HG03139 (cell line): ENCODE measurements around the gene NECAB3.
A peak's percentile ranks its signal among the peaks of the same experiment; 100 is the strongest.

ENCODE experiments used
- ATAC-seq: cut with Tn5 transposase; IDR thresholded peaks from one replicate; pipeline ENCODE4 v1.9.1; 2021; ENCODE audit not compliant: unreplicated experiment

NECAB3 gene

GRCh38 chr20:33697129-33697528 is 22.9 kb upstream of the NECAB3 start:
- ATAC-seq = no peak

- ATAC-seq = no peak
Measured at GRCh38 chr20:33696448-33696847, 22.2 kb upstream of the NECAB3 start.

DNA sequence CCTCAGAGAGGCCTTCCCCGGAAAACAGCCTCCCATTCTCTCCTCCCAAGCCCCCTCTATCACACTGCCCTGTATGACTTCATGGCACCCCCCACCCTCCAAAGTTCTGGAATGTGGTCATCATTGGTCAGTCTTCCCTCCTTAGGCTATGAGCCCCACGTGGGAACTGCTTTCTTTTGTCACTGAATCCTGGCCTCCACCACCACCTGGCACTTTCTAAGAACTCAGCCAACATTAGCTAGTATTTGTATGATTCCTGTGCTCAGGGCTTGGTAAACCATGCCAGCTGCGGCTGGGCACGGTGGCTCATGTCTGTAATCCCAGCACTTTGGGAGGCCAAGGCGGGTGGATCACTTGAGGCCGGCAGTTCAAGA is 20.4 kb upstream of the NECAB3 start:
- ATAC-seq = no peak

GRCh38 chr20:33693741-33694638 is 19.8 kb upstream of the NECAB3 start:
- no peak for ATAC-seq

DNA sequence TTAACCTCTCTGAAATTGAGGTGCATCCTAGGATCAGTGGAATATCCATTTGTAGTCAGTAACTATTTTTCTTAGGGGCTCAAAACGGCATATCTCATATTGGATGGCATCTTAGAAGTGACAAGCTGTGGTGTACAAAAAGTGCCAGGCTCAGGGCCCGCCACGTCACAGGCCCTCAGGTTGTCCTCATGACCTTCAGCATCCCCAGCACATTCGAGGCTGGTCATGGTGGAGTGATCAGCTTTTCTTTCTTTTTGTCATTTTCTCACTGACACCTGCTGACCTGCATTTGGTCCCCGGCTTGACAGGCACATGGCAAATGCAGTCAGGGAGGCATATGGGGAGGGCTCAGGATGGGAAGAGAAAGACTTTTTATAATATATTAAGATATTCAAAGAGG is 19.1 kb upstream of the NECAB3 start:
- no peak for ATAC-seq

- no peak for ATAC-seq
Measured at GRCh38 chr20:33689973-33690372, 15.7 kb upstream of the NECAB3 start.

DNA sequence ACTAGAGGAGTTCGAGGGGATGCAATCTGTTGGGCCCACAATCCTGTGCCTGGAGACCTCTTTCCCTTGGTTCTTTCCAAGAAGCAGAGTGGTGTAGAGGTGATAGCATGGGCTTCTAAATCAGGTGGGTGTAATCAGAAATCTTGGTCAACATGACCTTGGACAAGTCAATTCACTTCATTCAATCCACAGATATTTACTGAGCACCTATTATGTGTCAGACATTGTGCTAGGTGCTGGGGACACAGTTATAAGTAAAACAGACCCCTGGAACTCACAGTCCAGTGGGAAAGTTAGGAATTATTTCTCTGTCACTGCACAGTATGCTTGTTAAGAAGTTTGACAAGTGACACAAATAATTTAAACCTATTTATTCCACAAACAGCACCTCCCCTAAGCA is 15.3 kb upstream of the NECAB3 start:
- no peak for ATAC-seq

GRCh38 chr20:33688938-33689424 is 14.8 kb upstream of the NECAB3 start:
- ATAC-seq = no peak

GRCh38 chr20:33687993-33688937 is 14.0 kb upstream of the NECAB3 start:
- ATAC-seq = no peak

GRCh38 chr20:33687370-33687915 is 13.2 kb upstream of the NECAB3 start:
- ATAC-seq = no peak

DNA sequence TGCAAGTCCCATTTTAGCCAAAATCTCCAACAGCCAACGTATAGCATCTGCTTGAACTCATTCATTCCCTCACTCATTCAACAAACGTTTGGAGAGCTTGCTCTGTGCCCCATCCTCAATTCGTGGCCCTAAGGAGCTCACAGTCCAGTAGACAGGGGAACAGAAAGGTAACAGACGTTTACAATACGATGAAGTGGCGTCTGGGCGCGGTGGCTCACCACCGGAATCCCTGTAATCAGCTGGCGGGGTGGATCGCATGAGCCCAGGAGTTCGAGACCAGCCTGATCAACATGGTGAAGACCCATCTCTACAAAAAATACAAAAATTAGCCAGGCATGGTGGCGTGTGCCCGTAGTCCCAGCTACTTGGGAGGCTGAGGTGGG is 12.7 kb upstream of the NECAB3 start:
- no peak for ATAC-seq

- peak; percentile 80 for ATAC-seq
Measured at GRCh38 chr20:33686100-33686983, 12.1 kb upstream of the NECAB3 start, which contains the start of gene E2F1. TSS of gene E2F1 (minus strand) at chr20:33686385. CDS start at chr20:33686264, 121 bp downstream.

DNA sequence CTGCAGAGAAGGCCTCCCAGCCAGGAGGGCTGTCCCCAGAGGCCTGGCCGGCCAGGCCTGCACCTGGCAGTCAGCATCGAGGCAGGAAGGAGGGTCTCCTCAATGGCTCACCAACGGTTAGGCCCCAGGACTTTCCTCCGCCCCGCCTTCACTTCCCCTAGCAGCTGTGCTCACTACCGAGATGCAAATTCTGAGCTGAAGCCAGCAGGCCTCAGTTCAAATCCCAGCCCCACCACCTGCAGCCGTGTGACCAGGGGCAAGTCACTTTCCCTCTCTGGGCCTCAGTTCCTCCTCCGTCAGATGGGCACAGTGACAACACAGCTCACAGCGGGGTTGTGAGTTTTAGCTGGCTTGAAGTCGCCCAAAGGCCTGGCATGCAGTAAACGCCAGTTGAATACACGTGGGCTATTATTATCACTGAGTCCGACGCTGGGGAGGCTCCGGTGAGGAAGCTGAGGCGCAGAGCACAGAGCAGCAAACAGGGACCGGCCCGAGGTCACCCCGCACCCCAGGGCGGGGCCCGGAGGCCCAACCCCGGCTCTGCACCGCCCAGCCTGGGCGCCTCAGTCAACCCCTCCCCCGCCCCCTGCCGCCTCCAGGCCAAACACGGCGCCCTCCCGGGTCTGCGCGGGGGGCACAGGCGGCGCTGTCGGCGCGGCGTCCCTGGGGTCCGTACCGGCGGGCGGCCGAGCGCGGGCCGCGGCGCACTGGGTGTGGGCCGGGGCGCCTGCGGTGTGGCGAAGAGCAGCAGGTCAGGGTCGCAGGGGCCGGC is 11.3 kb upstream of the NECAB3 start:
- no peak for ATAC-seq

GRCh38 chr20:33684533-33685327 is 10.5 kb upstream of the NECAB3 start:
- no peak for ATAC-seq

DNA sequence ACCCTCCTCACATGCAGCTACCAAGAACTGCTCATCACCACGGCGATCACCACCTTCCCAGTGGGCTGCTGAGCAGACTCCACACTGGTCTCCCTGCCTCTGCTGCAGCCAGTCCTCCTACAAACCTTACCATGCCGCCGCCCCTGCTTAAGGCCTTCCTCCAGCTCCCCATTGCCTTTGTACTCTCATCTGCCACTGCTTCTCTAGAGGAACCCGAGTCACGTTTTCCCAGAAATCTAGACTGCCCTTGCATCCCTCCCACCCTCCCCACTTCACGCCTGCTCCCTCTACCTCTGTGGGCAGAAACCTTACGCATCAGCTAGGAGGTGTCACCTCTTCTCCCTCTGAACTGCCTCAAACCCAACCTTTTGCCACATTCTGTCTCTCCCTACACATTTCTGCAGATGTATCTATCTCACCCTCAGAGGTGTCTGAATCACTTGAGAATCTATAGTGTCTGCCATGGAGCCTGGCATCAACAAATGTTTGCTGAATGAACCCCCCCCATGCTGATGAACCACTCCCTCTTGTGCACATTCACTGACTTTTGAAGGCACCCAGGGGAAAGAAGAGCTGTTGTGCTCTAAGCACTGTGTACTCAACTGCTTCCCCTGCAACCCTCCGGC is 7.6 kb upstream of the NECAB3 start:
- no peak for ATAC-seq

DNA sequence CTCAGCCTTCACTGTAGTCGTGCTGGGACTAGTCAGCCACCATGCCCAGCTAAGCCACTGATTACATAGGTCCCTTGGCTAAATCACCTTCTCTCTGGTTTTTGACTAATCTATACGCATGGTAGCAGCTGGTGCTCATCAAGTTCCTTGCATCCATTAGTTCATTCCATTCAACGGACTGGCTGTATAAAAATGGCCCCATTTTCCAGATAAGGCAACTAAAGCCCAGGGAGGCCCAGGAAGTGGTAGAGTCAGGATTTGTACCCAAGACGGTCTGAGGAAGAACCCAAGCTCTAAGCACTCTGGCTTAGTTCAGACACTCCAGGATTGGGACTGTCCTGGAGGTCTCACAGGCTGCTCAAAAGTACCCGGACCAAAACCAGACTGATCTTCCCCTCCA is 7.1 kb upstream of the NECAB3 start:
- ATAC-seq = no peak

DNA sequence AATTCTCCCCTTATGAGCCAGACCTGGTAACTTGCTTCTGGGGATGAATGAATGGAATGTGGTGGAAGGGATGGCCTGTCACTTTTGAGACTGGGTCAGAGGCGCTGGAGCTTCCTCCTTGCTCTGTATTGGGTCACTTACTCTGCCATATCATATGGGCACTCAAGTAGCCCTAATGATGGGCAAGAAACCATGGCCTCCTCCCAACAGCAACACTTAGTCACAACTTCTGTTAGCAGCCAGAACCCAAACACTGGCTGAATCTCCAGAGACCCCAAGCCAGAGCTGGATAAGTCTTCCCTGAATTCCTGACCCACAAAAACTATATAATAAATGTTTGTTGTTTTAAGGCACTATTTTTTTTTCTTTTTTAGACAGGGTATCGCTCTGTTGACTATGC is 6.5 kb upstream of the NECAB3 start:
- no peak for ATAC-seq

GRCh38 chr20:33679758-33680485 is 5.7 kb upstream of the NECAB3 start:
- no peak for ATAC-seq
